Measurements from ENCODE around the gene RNF41.

GRCh38 chr12:56204275-56204674 is 17.4 kb downstream of the RNF41 start:
- TF ChIP-seq EZH2 (IDR thresholded peaks at IDR 0.05; ENCODE audit: insufficient read depth, poor library complexity, severe bottlenecking) (no peak), EZH2phosphoT487 (IDR thresholded peaks at IDR 0.05; ENCODE audit: insufficient read depth, low read depth) (no peak)

All from GM23248 (cell line).